HL-60 (cell line): ENCODE results near the gene TMEM26.

Experiments used
- GABPA ChIP-seq: IDR thresholded peaks from 2 replicates; pipeline ENCODE4 v1.6.1; 2012; ENCODE audit warnings: low read depth
- POLR2AphosphoS5 ChIP-seq: IDR thresholded peaks from 2 replicates; pipeline ENCODE4 v1.6.1; 2012; ENCODE audit warnings: low read depth
- REST ChIP-seq: IDR thresholded peaks from 2 replicates; pipeline ENCODE4 v1.6.1; 2012; ENCODE audit warnings: low read depth; ENCODE audit not compliant: insufficient replicate concordance
- TF ChIP-seq, protein P1 (sequence below): IDR thresholded peaks from one replicate; pipeline ENCODE4 v1.5.1; 2011; ENCODE audit warnings: low read length, control low read depth, inconsistent platforms; ENCODE audit not compliant: insufficient read depth

GRCh38 chr10:61385231-61386001, 67.8 kb downstream of the TMEM26 start:
- TF ChIP-seq, protein P1, sequence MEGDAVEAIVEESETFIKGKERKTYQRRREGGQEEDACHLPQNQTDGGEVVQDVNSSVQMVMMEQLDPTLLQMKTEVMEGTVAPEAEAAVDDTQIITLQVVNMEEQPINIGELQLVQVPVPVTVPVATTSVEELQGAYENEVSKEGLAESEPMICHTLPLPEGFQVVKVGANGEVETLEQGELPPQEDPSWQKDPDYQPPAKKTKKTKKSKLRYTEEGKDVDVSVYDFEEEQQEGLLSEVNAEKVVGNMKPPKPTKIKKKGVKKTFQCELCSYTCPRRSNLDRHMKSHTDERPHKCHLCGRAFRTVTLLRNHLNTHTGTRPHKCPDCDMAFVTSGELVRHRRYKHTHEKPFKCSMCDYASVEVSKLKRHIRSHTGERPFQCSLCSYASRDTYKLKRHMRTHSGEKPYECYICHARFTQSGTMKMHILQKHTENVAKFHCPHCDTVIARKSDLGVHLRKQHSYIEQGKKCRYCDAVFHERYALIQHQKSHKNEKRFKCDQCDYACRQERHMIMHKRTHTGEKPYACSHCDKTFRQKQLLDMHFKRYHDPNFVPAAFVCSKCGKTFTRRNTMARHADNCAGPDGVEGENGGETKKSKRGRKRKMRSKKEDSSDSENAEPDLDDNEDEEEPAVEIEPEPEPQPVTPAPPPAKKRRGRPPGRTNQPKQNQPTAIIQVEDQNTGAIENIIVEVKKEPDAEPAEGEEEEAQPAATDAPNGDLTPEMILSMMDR: no peak
- no peak for TF ChIP-seq REST
- no peak for TF ChIP-seq GABPA
- TF ChIP-seq POLR2AphosphoS5: no peak
